Stomach smooth muscle (tissue), 2 donors: Measurements from ENCODE around the gene EVPL.

Experiments
- H3K27ac ChIP-seq: one replicate; pipeline ENCODE4 v1.7.0; 2013; ENCODE audit warnings: mild to moderate bottlenecking, low read length, inconsistent platforms
- H3K27me3 ChIP-seq, 2 donors: one replicate each; pipeline ENCODE4 v1.7.0; 2013; ENCODE audit warnings: low read length in 2 of 2; ENCODE audit not compliant: insufficient read depth in 2 of 2, control insufficient read depth in 1 of 2
- H3K36me3 ChIP-seq, 2 donors: one replicate each; pipeline ENCODE4 v1.7.0; 2013; ENCODE audit warnings: low read length in 2 of 2; ENCODE audit not compliant: control insufficient read depth in 2 of 2, insufficient read depth in 2 of 2
- H3K4me1 ChIP-seq: one replicate; pipeline ENCODE4 v1.7.0; 2013; ENCODE audit warnings: low read length; ENCODE audit not compliant: control insufficient read depth, insufficient read depth
- H3K4me3 ChIP-seq, 2 donors: one replicate each; pipeline ENCODE4 v1.7.0; 2013; ENCODE audit warnings: low read length in 2 of 2
- H3K9ac ChIP-seq, 2 donors: one replicate each; pipeline ENCODE4 v1.7.0; 2013; ENCODE audit warnings: low read length in 2 of 2, mild to moderate bottlenecking in 1 of 2
- H3K9me3 ChIP-seq, 2 donors: one replicate each; pipeline ENCODE4 v1.7.0; 2013; ENCODE audit warnings: low read length in 2 of 2; ENCODE audit not compliant: control insufficient read depth in 2 of 2
- donor health status: healthy.
- donor health status: Pancreatic carcinoma.

EVPL gene

GRCh38 chr17:76005263-76006149 lies 21.6 kb downstream of the EVPL start:
- H3K9ac ChIP-seq, result no peak overlapping the region
- H3K4me3 ChIP-seq, result no peak overlapping the region
- no peak overlapping the region for H3K27ac ChIP-seq
- no peaks in the 10 kb centered on the region for H3K9me3 ChIP-seq
- no peaks in the 10 kb centered on the region for H3K27me3 ChIP-seq
- peaks cover 2% of the 10 kb centered on the region for H3K4me1 ChIP-seq
- peaks cover 0 to 4% of the 10 kb centered on the region in 2 donors for H3K36me3 ChIP-seq

GRCh38 chr17:76004750-76005262 lies 22.3 kb downstream of the EVPL start:
- no peak overlapping the region for H3K9ac ChIP-seq
- no peak overlapping the region for H3K4me3 ChIP-seq
- no peak overlapping the region for H3K27ac ChIP-seq
- H3K9me3 ChIP-seq, result no peaks in the 10 kb centered on the region
- no peaks in the 10 kb centered on the region for H3K27me3 ChIP-seq
- peaks cover 2% of the 10 kb centered on the region for H3K4me1 ChIP-seq
- H3K36me3 ChIP-seq, result peaks cover 0 to 4% of the 10 kb centered on the region in 2 donors

DNA sequence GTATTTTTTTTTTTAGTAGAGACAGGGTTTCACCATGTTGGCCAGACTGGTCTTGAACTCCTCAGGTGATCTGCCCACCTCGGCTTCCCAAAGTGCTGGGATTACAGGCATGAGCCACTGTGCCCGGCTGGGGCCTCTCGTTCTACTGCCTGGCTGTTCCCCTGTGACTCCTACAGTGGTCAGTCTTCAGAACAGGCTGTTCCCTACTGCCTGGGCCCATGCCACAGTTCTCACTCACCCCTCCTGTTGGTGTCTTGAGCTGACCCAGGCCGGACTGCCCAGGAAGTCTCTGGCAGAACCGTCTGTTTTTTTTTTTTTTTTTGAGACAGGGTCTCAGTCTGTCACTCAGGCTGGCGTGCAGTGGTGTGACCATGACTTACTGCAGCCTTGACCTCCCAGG lies 23.2 kb downstream of the EVPL start:
- Histone ChIP-seq H3K36me3 (peaks cover 0 to 4% of the 10 kb centered on the region in 2 donors), H3K4me1 (peaks cover 2% of the 10 kb centered on the region), H3K9ac (no peak overlapping the region), H3K27ac (no peak overlapping the region), H3K4me3 (no peak overlapping the region), H3K9me3 (no peaks in the 10 kb centered on the region), H3K27me3 (no peaks in the 10 kb centered on the region)

DNA sequence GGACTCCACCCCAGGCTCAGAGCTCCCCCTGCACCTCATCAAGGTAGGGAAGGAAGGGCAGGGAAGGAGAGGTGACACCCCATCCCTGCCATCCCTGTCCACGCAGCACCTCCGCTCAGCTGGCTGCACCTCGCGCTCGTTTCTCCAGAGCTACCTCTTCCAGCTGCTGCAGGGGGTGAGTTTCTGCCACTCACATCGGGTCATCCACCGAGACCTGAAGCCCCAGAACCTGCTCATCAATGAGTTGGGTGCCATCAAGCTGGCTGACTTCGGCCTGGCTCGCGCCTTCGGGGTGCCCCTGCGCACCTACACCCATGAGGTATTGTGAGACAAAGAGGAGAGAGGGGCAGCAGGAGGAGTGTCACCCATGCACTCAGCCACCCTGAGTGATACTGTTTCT lies 25.0 kb downstream of the EVPL start:
- Histone ChIP-seq H3K4me3 (no peak overlapping the region), H3K36me3 (peaks cover 0 to 4% of the 10 kb centered on the region in 2 donors), H3K27ac (no peak overlapping the region), H3K9ac (no peak overlapping the region), H3K9me3 (no peaks in the 10 kb centered on the region), H3K4me1 (peaks cover 2% of the 10 kb centered on the region), H3K27me3 (no peaks in the 10 kb centered on the region)

- Histone ChIP-seq H3K4me3 (no peak within 1 kb of the TSS), H3K9me3 (no peaks in the 10 kb centered on the region), H3K27me3 (no peaks in the 10 kb centered on the region), H3K4me1 (peaks cover 2% of the 10 kb centered on the region), H3K9ac (no peak within 1 kb of the TSS), H3K27ac (no peak within 1 kb of the TSS), H3K36me3 (peaks cover 0 to 4% of the 10 kb centered on the region in 2 donors)
Observed at GRCh38 chr17:76000755-76001521, 26.2 kb downstream of the EVPL start, which contains the start of gene CDK3. Gene CDK3 (plus strand): TSS chr17:76000855. CDS start chr17:76001426, 571 bp downstream.

- Histone ChIP-seq H3K9me3 (no peaks in the 10 kb centered on the region), H3K36me3 (peaks cover 3 to 4% of the 10 kb centered on the region in 2 donors), H3K4me1 (no peaks in the 10 kb centered on the region), H3K4me3 (no peak overlapping the region), H3K27ac (no peak overlapping the region), H3K27me3 (no peaks in the 10 kb centered on the region), H3K9ac (no peak overlapping the region)
Observed at GRCh38 chr17:76000016-76000754, 26.9 kb downstream of the EVPL start.

GRCh38 chr17:75998327-75998795 lies 28.7 kb downstream of the EVPL start:
- H3K9ac ChIP-seq, result no peak overlapping the region
- H3K36me3 ChIP-seq, result peaks cover 3 to 4% of the 10 kb centered on the region in 2 donors
- no peak overlapping the region for H3K4me3 ChIP-seq
- no peaks in the 10 kb centered on the region for H3K27me3 ChIP-seq
- H3K9me3 ChIP-seq, result no peaks in the 10 kb centered on the region
- H3K4me1 ChIP-seq, result no peaks in the 10 kb centered on the region
- H3K27ac ChIP-seq, result no peak overlapping the region

GRCh38 chr17:75996665-75997590 lies 30.2 kb downstream of the EVPL start:
- Histone ChIP-seq H3K9me3 (no peaks in the 10 kb centered on the region), H3K9ac (peak overlapping the region in 1 of 2 donors; percentile 21), H3K36me3 (peaks cover 0 to 3% of the 10 kb centered on the region in 2 donors), H3K4me1 (no peaks in the 10 kb centered on the region), H3K27me3 (no peaks in the 10 kb centered on the region), H3K27ac (no peak overlapping the region), H3K4me3 (peak overlapping the region in 1 of 2 donors; percentile 3)

GRCh38 chr17:75995385-75995925 lies 31.7 kb downstream of the EVPL start:
- no peaks in the 10 kb centered on the region for H3K27me3 ChIP-seq
- no peaks in the 10 kb centered on the region for H3K4me1 ChIP-seq
- H3K9me3 ChIP-seq, result no peaks in the 10 kb centered on the region
- no peak overlapping the region for H3K27ac ChIP-seq
- peaks cover 0 to 5% of the 10 kb centered on the region in 2 donors for H3K36me3 ChIP-seq
- no peak overlapping the region for H3K9ac ChIP-seq
- H3K4me3 ChIP-seq, result no peak overlapping the region
